WTC11 (cell line): ENCODE data around the gene UBE2J1. TPM values are rescaled to one million over a fixed set of nuclear protein-coding genes. Genes with fewer than 3 reads are reported as not detected.

Experiments used
- ATAC-seq: fragments of 200-7000 bp; cut with Tn5 transposase; 2 replicates; pipeline ENCODE4 v1.10.0; 2021; ENCODE audit warnings: mild to moderate bottlenecking, moderate library complexity
- CTCF ChIA-PET: fragments of 300-600 bp; sonication (Branson Sonifier 250); formaldehyde crosslinking; loops from one replicate; lab custom pipeline; 2021; ENCODE audit warnings: antibody characterized with exemption; lab: Charles Lee
- POLR2A ChIA-PET: fragments of 350-600 bp; sonication (Branson Sonifier 250); formaldehyde crosslinking; loops from one replicate; lab custom pipeline; 2021; ENCODE audit warnings: antibody characterized with exemption; lab: Charles Lee
- DNase-seq: peaks from one replicate; pipeline ENCODE4 v3.0.0; 2021; ENCODE audit warnings: low spot score
- H3K27ac Mint-ChIP-seq: 2 replicates; pipeline ENCODE4 v1.8.0; 2021; ENCODE audit warnings: mixed read lengths
- H3K27me3 Mint-ChIP-seq: 2 replicates; pipeline ENCODE4 v1.8.0; 2021; ENCODE audit warnings: low read depth, mild to moderate bottlenecking, moderate library complexity, mixed read lengths
- H3K36me3 Mint-ChIP-seq: 2 replicates; pipeline ENCODE4 v1.8.0; 2021; ENCODE audit warnings: mixed read lengths
- H3K4me1 Mint-ChIP-seq: 2 replicates; pipeline ENCODE4 v1.8.0; 2022; ENCODE audit warnings: mixed read lengths
- H3K4me3 Mint-ChIP-seq: 2 replicates; pipeline ENCODE4 v1.8.0; 2021; ENCODE audit warnings: mild to moderate bottlenecking, moderate library complexity, mixed read lengths
- H3K9me3 Mint-ChIP-seq: 2 replicates; pipeline ENCODE4 v1.8.0; 2021; ENCODE audit warnings: mixed read lengths
- ATF1 ChIP-seq: sonication (generic); formaldehyde crosslinking; IDR thresholded peaks from 2 replicates; pipeline ENCODE4 v1.8.1; 2023; ENCODE audit warnings: mild to moderate bottlenecking, moderate library complexity, missing genetic modification reagents
- ERG ChIP-seq: fragments of 250-450 bp; sonication (Bioruptor Pico); IDR thresholded peaks from 2 replicates; pipeline ENCODE4 v1.8.0; 2021; ENCODE audit warnings: mild to moderate bottlenecking
- ESRRA ChIP-seq: sonication (generic); formaldehyde crosslinking; IDR thresholded peaks from 2 replicates; pipeline ENCODE4 v1.8.1; 2022; ENCODE audit warnings: mild to moderate bottlenecking, missing genetic modification reagents, borderline replicate concordance
- ETV6 ChIP-seq: sonication (generic); formaldehyde crosslinking; IDR thresholded peaks from 2 replicates; pipeline ENCODE4 v1.8.1; 2022; ENCODE audit warnings: mild to moderate bottlenecking, missing genetic modification reagents
- GTF2I ChIP-seq: fragments of 250-450 bp; sonication (Bioruptor Pico); conservative IDR thresholded peaks from 2 replicates; pipeline ENCODE4 v1.4.0; 2021; ENCODE audit warnings: mild to moderate bottlenecking
- MAX ChIP-seq: sonication (generic); formaldehyde crosslinking; IDR thresholded peaks from 2 replicates; pipeline ENCODE4 v1.8.0; 2022; ENCODE audit warnings: mild to moderate bottlenecking, missing genetic modification reagents
- MYBL2 ChIP-seq: sonication (generic); formaldehyde crosslinking; IDR thresholded peaks from 2 replicates; pipeline ENCODE4 v1.8.1; 2023; ENCODE audit warnings: mild to moderate bottlenecking, moderate library complexity, missing genetic modification reagents
- NFATC4 ChIP-seq: fragments of 250-450 bp; sonication (Bioruptor Pico); IDR thresholded peaks from 2 replicates; pipeline ENCODE4 v1.9.0; 2021; ENCODE audit warnings: mild to moderate bottlenecking
- NFYB ChIP-seq: sonication (generic); formaldehyde crosslinking; conservative IDR thresholded peaks from 2 replicates; pipeline ENCODE4 v1.8.0; 2022; ENCODE audit warnings: low read depth, missing genetic modification reagents
- NR3C1 ChIP-seq: sonication (generic); formaldehyde crosslinking; conservative IDR thresholded peaks from 2 replicates; pipeline ENCODE4 v1.8.1; 2023; ENCODE audit warnings: low read depth, mild to moderate bottlenecking, missing genetic modification reagents
- OVOL2 ChIP-seq: fragments of 250-450 bp; sonication (Bioruptor Pico); IDR thresholded peaks from 2 replicates; pipeline ENCODE4 v1.9.0; 2021; ENCODE audit warnings: mild to moderate bottlenecking, borderline replicate concordance
- PRDM15 ChIP-seq: sonication (generic); formaldehyde crosslinking; IDR thresholded peaks from 2 replicates; pipeline ENCODE4 v1.8.0; 2022; ENCODE audit warnings: missing genetic modification reagents
- PREB ChIP-seq: sonication (generic); formaldehyde crosslinking; IDR thresholded peaks from 2 replicates; pipeline ENCODE4 v1.8.1; 2022; ENCODE audit warnings: mild to moderate bottlenecking, missing genetic modification reagents, moderate library complexity, borderline replicate concordance
- SMAD3 ChIP-seq: sonication (generic); formaldehyde crosslinking; IDR thresholded peaks from 2 replicates; pipeline ENCODE4 v1.8.0; 2022; ENCODE audit warnings: missing genetic modification reagents, mild to moderate bottlenecking, borderline replicate concordance
- SMAD4 ChIP-seq: sonication (generic); formaldehyde crosslinking; IDR thresholded peaks from 2 replicates; pipeline ENCODE4 v1.8.0; 2022; ENCODE audit warnings: mild to moderate bottlenecking, missing genetic modification reagents
- SP1 ChIP-seq: sonication (generic); formaldehyde crosslinking; conservative IDR thresholded peaks from 2 replicates; pipeline ENCODE4 v1.8.1; 2022; ENCODE audit warnings: missing genetic modification reagents
- TEAD4 ChIP-seq: sonication (generic); formaldehyde crosslinking; IDR thresholded peaks from 2 replicates; pipeline ENCODE4 v1.8.0; 2022; ENCODE audit warnings: mild to moderate bottlenecking, missing genetic modification reagents
- TP53 ChIP-seq: sonication (generic); formaldehyde crosslinking; IDR thresholded peaks from 2 replicates; pipeline ENCODE4 v1.8.1; 2023; ENCODE audit warnings: mild to moderate bottlenecking, missing genetic modification reagents
- USF1 ChIP-seq: sonication (generic); formaldehyde crosslinking; IDR thresholded peaks from 2 replicates; pipeline ENCODE4 v1.8.0; 2022; ENCODE audit warnings: mild to moderate bottlenecking, missing genetic modification reagents
- USF2 ChIP-seq: sonication (generic); formaldehyde crosslinking; IDR thresholded peaks from 2 replicates; pipeline ENCODE4 v1.8.1; 2023; ENCODE audit warnings: mild to moderate bottlenecking, missing genetic modification reagents, moderate library complexity
- ZBTB21 ChIP-seq: sonication (generic); formaldehyde crosslinking; IDR thresholded peaks from 2 replicates; pipeline ENCODE4 v1.8.1; 2023; ENCODE audit warnings: mild to moderate bottlenecking, missing genetic modification reagents, borderline replicate concordance
- ZMAT4 ChIP-seq: fragments of 250-450 bp; sonication (Bioruptor Pico); IDR thresholded peaks from 2 replicates; pipeline ENCODE4 v1.9.0; 2021; ENCODE audit warnings: mild to moderate bottlenecking
- ZNF219 ChIP-seq: sonication (generic); formaldehyde crosslinking; IDR thresholded peaks from 2 replicates; pipeline ENCODE4 v1.8.0; 2023; ENCODE audit warnings: missing genetic modification reagents, mild to moderate bottlenecking, borderline replicate concordance
- ZNF416 ChIP-seq: fragments of 250-450 bp; sonication (Bioruptor Pico); IDR thresholded peaks from 2 replicates; pipeline ENCODE4 v1.9.0; 2021; ENCODE audit warnings: mild to moderate bottlenecking, inconsistent platforms
- ZSCAN18 ChIP-seq: fragments of 250-450 bp; sonication (Bioruptor Pico); IDR thresholded peaks from 2 replicates; pipeline ENCODE4 v2.1.2; 2022; ENCODE audit warnings: mild to moderate bottlenecking, moderate library complexity
- total RNA-seq: library from RNA; stranded (reverse); gene quantifications from 3 replicates; pipeline ENCODE4 v1.2.3, GENCODE V29; 2021

Gene UBE2J1
- total RNA-seq, 1 experiment from 2014 or later: 12.3 TPM

- no peak overlapping the region for H3K4me3 Mint-ChIP-seq
- POLR2A ChIA-PET: no interaction called here
- no peak for DNase-seq
- H3K27ac Mint-ChIP-seq: no peak overlapping the region
- H3K4me1 Mint-ChIP-seq: peaks cover 32% of the 10 kb centered on the region
- CTCF ChIA-PET: interaction anchor here (1.0 to 5.8 kb wide), 2 partner anchors 24 to 36 kb away, joined by 6 to 36 read pairs; no protein-coding TSS in a partner anchor
- no peak for ATAC-seq
- peaks cover 9% of the 10 kb centered on the region for H3K27me3 Mint-ChIP-seq
- H3K9me3 Mint-ChIP-seq: peaks cover 5% of the 10 kb centered on the region; the same call in 1 of the 2 replicates
- no peak for TF ChIP-seq ATF1 (CRISPR knock-in tag)
- no peak for TF ChIP-seq OVOL2 (CRISPR knock-in tag)
- TF ChIP-seq USF2: no peak
- TF ChIP-seq ZBTB21 (CRISPR knock-in tag): no peak
- no peak for TF ChIP-seq TEAD4
- no peak for TF ChIP-seq ESRRA (CRISPR knock-in tag)
- no peak for TF ChIP-seq SMAD4 (CRISPR knock-in tag)
- TF ChIP-seq NFATC4 (CRISPR knock-in tag): no peak
- TF ChIP-seq PREB (CRISPR knock-in tag): no peak
- TF ChIP-seq GTF2I (CRISPR knock-in tag): no peak
- no peak for TF ChIP-seq ETV6 (CRISPR knock-in tag)
- no peak for TF ChIP-seq ZNF219 (CRISPR knock-in tag)
- TF ChIP-seq PRDM15 (CRISPR knock-in tag): no peak
- no peak for TF ChIP-seq MAX (CRISPR knock-in tag)
- TF ChIP-seq ZSCAN18 (CRISPR knock-in tag): no peak
- no peak for TF ChIP-seq MYBL2 (CRISPR knock-in tag)
- no peak for TF ChIP-seq NFYB
- TF ChIP-seq NR3C1: no peak
- no peaks in the 10 kb centered on the region for H3K36me3 Mint-ChIP-seq
Measured at GRCh38 chr6:89347825-89348224, 4.7 kb downstream of the UBE2J1 start.

- Mint-ChIP-seq H3K27me3 (peaks cover 3% of the 10 kb centered on the region), H3K36me3 (no peaks in the 10 kb centered on the region), H3K27ac (no peak overlapping the region), H3K9me3 (peaks cover 5% of the 10 kb centered on the region; the same call in 1 of the 2 replicates), H3K4me1 (peaks cover 26% of the 10 kb centered on the region), H3K4me3 (no peak overlapping the region)
- ChIA-PET CTCF (interaction anchor here (0.9 to 5.8 kb wide), 3 partner anchors 13 to 35 kb away, joined by 3 to 36 read pairs (median 8); no protein-coding TSS in a partner anchor), POLR2A (no interaction called here)
- ATAC-seq (peak; percentile 31), DNase-seq (no peak)
- TF ChIP-seq ATF1 (CRISPR knock-in tag) (no peak), TP53 (no peak), USF1 (CRISPR knock-in tag) (no peak), ZMAT4 (CRISPR knock-in tag) (no peak), SMAD3 (CRISPR knock-in tag) (no peak), ERG (no peak), SP1 (no peak), ZNF416 (CRISPR knock-in tag) (no peak), PREB (CRISPR knock-in tag) (no peak)
Measured at GRCh38 chr6:89346433-89346832, 6.1 kb downstream of the UBE2J1 start.
